Right renal cortex interstitium (tissue), 3 donors: ENCODE measurements around the gene GIMAP8. TPM values are rescaled to one million over a fixed set of nuclear protein-coding genes. Genes with fewer than 3 reads are reported as not detected.
"Not testable (repeated sequence)": the region's sequence is repeated elsewhere in the genome, so short reads cannot be mapped to it uniquely, and the experiment has no call there.

Source experiments
- DNase-seq, 3 donors: peaks; one replicate each; pipeline ENCODE4 v3.0.0-alpha.2; 2013; ENCODE audit warnings: low read depth in 3 of 3, low spot score in 2 of 3
- polyA plus RNA-seq, 3 donors: library from polyadenylated mRNA; unstranded; fragments of 120-200 nt; gene quantifications; one replicate each; pipeline ENCODE4 v1.2.1, GENCODE V29; 2013; ENCODE audit not compliant: insufficient read length in 3 of 3

The GIMAP8 gene
- polyA plus RNA-seq, 3 donors: 8.2 to 11.3 (median 9.4) TPM

DNA sequence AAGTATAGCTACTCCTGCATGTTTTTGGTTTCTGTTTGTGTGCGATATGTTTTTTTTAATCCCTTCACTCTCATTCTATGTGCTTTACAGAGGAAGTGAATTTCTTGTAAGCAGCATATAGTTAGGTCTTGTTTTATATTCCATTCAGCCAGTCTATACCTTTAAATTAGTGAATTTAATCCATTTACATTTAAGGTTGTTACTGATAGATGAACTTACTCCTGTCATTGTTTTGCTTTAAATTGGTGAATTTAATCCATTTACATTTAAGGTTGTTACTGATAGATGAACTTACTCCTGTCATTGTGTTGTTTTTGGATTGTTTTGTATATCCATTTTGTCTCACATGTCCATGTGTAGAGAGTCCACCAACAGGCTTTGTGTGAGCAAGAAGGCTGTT is 11.1 kb downstream of the GIMAP8 start:
- DNase-seq: no peak

DNA sequence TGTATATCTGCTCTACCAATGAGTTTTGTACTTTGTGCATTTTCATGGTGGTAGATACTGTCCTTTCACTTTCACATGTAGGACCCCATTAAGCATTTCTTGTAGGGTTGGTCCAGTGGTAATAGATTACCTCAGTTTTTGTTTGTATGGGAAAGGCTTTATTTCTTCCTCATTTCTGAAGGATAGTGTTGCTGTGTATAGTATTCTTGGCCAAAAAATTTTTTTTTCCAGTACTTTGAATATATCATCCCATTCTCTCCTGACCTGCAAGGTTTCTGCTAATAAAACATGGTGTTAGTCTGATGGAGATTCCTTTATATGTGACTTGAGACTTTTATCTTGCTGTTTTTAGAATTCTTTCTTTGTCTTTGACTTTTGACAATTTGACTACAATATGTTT is 12.0 kb downstream of the GIMAP8 start:
- no peak for DNase-seq

DNA sequence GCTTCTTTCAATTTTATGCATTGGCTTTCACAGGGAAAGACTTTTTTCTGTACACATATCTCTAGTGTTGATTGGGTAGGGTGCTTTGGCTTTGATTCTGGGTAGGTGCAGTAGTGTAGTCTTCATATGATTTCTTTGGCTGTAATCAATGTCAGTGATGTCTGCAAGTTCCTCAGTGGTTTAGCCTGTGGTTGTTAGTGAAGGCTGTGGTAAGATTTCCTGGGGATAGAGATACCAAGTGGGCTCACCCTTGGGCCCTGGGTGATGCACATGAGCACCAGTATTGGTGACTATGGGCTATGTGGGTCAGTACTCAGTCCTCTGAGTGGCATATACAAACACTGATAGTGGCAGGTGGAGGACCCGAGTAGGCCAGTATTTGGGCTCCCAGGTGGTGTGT is 13.0 kb downstream of the GIMAP8 start:
- no peak for DNase-seq

DNA sequence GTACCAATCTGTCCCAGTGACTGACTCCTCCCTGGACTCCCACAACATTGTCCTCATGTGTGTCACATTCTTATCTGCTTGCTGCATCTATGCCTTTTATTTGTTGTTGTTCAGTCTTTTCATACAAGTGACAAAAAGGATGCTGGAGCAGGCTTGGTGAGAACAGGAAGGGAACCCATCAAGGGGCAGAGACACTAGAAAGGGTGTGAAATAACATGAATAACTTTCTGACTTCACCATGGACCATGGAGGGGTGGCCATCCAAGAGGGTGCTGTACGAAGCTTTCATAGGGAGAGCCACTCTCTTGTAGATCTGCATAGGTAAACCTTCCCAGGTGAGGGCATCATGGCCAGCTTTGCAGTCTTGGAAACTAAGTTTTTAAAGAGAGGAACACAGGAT is 14.5 kb downstream of the GIMAP8 start:
- no peak for DNase-seq

DNA sequence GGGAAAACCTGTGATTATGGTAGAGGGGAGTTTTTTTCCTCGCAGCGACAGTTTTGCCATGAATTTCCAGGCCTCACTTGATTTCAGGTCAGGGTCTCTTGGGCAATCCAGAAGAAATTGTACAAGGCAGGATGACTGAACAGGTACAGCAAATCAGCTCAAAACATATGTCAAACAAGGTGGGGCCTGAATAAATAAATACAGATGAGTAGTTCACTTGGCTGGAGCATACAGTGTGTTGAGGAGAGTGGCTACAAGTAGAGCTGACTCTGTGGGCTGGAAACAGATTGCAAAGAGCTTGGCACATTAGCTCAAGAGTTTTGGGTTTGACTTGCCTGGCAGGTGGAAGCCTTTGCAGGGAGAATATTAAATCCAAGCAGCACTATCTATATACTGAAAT is 15.0 kb downstream of the GIMAP8 start:
- DNase-seq: no peak

DNA sequence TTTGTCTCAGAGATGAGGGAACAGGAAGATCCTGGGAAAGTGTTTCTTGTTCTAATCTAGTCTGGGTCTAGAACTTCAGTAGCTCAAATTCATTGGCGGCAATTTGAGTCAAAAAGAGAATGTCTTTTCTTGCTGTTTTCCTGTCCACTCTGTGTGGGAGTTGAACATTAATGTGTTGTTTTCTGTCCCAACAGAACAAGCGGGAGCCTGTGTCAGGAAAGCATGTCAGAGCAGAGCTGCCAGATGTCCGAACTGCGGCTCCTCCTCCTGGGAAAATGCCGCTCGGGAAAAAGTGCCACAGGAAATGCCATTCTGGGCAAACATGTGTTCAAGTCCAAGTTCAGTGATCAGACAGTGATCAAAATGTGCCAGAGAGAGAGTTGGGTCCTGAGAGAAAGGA is 16.0 kb downstream of the GIMAP8 start:
- DNase-seq: no peak

DNA sequence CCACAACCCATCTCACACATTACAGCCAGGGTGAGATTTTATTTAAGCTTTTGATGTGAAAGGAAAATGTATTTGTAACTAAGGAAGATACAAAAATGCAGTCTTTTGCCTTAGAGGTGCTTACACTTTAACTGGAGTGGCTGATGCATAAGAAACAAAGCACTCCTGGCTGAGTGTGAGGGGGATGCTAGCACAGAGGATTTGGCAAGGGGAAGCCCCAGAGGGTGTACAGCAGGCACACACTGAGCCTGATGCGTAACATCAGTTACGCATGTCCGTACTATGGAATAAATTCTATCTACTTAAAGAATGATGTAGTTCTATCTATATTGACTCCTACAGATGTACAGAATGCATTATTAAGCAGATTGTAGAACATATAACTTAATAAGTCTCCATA is 17.8 kb downstream of the GIMAP8 start:
- DNase-seq: no peak

DNA sequence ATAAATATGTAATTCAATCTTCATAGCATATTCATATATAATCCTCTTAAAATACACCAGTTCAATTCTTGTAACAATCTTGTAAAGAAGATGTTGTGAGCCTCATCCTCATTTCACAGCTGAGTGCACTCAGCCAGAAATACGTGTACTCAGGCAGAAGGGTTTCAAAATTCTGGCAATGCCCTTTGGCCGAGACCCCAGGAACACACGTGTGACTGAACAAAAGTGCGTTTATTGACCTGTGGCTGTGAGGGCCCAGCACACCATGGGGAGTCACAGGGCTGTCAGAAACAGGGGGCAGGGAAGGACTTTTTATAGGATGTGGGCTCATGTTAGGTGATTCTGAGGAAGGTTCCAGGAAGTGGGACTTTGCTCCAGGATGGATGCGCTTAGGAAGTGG is 21.5 kb downstream of the GIMAP8 start:
- DNase-seq: no peak

DNA sequence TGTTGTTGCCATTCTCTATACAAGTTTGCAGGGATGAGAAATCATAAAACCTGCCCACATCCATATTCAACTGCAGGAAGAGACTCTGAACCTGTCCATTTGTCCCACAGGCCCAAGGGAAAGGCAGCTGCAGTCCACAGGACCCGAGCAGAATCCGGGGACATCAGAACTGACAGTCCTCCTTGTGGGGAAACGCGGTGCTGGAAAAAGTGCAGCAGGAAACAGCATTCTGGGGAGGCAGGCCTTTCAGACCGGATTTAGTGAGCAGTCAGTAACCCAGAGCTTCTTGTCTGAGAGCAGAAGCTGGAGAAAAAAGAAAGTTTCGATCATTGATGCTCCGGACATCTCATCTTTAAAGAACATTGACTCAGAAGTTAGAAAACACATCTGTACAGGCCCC is 23.5 kb downstream of the GIMAP8 start:
- no peak for DNase-seq

DNA sequence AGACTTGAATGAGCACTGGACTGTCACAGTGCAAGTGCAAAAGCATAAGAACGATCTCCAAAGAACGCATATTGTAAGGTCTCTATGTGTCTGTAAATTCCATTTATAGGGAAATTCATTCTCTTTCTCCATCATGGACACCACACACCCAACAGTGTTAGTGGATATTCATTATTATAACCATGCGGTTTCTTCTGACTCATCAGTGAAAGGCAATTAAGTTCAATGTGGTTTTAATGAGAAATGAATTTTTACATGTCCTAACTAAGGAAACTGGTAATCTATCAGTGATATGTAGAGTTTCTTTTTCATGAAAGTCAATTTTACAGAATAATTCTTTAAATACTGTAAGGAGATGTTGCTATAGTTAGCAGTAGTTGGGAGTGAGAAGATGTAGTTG is 25.9 kb downstream of the GIMAP8 start:
- no peak for DNase-seq

DNA sequence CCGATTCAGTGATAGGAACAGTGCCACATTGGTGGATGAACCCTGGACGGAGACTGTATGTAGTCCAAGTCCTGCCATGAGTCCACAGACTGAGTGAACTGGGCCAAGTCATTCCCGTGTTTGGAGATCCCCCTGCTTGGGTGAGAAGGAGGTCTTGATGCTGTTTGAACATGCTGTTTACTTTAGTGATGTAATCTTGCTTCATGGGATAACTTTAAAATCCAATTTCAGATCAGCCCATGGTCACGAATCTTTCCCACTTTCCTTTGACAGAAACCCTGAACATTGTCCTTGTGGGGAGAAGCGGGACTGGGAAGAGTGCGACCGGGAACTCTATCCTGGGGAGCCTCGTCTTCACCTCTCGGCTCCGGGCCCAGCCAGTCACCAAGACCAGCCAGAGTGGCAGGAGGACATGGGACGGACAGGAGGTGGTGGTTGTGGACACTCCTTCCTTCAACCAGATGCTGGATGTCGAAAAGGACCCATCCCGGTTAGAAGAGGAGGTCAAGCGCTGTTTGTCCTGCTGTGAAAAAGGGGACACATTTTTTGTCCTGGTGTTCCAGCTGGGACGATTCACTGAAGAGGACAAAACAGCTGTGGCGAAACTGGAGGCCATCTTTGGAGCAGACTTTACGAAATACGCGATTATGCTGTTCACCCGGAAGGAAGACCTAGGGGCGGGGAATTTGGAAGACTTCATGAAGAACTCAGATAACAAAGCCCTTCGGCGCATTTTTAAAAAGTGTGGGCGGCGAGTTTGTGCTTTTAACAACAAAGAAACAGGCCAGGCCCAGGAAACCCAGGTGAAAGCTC is 26.6 kb downstream of the GIMAP8 start:
- DNase-seq: no peak

DNA sequence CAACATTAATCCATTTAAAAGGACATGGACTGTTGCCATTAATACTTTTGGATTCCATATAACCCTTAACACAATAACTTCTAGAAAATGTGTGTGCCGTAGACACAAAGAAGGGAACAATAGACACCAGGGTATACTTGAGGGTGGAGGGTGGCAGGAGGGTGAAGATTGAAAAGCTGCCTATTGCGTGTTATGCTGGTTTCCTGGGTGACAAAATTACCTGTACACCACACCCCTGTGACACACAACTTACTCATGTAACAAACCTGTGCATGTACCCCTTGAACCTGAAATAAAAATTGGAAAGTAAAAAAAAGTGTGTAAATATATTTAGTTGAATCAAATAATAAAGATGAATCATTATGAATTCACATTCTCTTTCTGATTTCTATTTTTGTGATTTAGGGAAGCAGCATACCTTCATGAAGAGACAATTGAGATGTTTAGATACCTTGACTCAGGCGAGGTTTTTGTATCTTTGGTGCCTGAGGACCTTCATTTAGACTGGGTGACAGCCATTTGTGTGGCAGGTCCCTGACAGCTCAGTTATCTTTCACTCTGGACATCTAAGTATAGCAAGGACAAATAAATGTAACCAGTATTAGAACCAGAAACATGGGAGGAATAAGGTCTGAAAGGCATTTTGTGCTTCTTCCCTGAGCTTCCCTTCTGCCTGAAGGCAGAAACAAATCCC is 28.7 kb downstream of the GIMAP8 start:
- no peak for DNase-seq

DNA sequence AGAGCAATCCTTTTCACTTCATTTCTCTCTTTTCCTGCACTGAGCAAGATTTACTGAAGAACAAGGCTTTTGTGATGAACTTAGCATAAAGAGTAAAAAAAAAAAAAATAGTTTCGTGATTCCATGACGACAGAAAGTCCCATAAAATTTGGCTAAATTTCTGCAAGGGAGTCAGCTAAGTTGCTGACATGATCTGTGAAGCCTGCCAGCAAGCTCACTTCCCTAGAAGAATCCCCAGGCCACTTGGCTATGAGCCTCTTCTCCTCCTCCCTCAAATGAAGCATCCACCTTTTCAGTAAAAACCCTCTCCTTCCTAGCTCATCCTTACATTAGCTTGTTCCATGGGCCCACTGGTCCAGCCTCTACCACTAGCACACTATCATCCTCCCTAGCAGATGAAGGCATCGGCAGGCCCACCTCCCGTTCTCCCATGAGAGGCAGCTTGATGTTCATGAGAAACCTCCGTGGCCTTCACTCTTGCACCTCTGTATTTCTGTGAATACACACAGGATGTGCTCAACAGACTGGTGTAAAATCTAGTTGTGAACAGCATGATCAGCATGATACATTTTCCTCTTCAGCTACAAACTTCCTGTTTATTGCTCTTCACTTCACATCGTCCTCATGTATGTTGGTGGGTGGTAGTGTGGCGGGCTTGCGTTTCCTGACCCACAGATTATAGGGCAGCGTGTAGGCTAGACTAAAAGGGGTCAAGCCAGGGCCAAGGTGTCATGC is 30.9 kb downstream of the GIMAP8 start:
- DNase-seq: no peak

DNA sequence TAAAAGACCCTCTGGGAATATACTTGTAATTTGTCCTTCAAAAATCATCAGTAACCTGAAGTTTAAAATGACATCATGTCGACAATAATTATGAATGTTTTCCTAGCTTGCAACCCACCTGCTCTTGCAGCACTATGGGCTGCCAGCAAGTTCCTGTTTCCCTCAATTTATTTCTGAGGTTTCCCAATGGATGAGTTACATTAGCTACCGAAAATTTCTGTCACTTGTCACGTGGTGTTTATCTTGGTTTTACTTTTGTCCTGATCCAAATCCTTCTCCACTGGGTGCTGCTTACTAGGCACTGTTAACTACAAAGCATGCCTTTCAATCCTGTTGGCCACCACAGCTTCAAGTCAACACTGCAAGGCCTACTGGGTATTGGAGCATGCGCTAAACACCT is 31.5 kb downstream of the GIMAP8 start:
- DNase-seq: no peak

DNA sequence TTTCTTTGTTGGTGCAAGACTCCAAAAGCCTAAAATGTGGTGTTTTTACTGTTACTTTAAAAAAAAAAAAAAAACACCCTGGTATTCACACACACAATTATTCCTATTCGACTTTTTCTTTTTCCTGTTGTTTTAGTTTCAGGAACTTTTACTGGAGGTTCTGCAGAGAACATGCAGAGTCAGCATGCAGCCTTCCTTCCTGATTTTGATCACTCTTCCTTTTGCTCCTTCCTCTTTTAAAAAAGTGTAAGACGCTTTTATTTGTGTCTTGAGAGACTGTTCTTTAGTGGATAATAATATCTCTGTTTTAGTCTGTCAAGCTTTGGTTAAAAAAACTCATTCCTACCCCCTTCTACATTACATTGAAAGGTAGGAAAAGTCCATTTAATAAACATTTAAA is 33.1 kb downstream of the GIMAP8 start:
- DNase-seq: not testable (repeated sequence)

DNA sequence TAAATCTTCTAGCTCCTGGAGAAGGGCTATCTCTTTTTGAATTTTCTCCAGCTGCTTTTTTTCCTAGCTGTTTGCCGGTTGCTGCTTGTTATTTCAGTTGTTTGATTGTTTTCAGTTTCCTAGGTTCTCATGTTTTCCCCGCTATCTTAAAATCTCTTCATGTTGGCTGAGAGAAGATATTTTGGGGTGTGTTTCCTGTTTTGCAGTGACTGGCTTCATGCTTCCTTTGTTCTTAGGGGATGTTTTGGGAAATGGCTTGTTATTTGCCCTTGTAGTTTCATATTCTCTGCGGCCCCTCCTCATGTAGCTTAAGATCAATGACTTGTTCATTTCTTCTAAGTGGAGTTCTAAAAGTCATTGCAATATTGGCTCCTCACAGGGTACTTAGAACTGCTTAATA is 33.6 kb downstream of the GIMAP8 start:
- not testable (repeated sequence) for DNase-seq

DNA sequence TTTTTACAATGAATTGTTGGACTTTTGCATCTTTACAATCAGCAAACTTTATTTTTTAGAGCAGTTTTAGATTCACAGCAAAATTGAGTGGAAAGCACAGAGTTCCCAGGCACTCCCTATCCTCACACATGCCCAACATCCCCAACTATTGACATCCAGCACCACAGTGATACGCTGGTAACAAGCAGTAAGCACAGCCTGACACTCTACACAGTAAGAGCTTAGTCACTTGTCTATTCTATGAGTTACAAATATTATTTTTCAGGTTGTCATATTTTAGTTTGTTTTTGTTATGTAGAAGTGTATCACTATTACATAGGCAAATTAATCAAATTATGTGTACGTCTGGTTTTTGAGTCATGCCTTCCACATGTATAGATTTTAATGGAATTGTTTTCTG is 37.2 kb downstream of the GIMAP8 start:
- no peak for DNase-seq

DNA sequence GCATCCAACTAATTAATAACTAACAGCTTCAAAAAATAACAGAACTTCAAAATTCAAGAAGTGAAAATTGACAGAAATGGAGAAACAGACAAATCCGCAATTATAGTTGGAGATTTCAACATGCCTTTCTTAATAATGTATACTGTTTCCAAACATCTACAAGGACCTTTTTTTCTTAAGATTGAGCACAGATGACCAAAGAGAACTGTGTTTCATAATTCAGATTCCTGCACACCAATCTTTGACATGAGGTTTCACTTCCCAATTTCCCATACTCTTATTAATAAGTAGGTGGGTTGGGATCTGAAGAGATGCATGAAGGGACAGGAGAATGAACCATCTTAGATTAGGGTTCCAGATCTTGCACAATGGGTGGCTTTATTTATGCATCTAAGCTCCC is 39.4 kb downstream of the GIMAP8 start:
- no peak for DNase-seq

DNA sequence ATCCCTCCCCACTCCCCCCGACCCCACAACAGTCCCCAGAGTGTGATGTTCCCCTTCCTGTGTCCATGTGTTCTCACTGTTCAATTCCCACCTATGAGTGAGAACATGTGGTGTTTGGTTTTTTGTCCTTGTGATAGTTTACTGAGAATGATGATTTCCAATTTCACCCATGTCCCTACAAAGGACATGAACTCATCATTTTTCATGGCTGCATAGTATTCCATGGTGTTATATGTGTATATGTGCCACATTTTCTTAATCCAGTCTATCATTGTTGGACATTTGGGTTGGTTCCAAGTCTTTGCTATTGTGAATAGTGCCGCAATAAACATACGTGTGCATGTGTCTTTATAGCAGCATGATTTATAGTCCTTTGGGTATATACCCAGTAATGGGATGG is 43.0 kb downstream of the GIMAP8 start:
- DNase-seq: not testable (repeated sequence)

DNA sequence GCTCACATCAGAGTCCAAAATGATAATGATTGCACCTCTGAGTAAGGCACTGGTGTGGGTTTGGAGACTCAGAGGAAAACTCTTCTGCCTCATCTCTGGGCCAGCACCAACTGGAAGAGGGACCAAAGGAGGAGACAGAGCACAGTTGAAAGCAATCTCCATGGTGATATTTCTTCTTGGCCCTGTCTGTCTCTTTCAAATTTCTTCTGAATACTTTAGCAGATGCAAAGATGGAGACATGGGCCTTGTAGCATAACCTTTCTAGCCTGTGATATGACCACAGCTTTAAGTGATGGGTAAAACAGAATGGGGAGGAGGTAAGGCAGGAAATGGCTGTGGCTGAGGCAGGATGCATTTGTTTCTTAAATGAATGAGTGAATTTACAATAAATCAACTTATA is 52.1 kb downstream of the GIMAP8 start:
- DNase-seq: no peak

DNA sequence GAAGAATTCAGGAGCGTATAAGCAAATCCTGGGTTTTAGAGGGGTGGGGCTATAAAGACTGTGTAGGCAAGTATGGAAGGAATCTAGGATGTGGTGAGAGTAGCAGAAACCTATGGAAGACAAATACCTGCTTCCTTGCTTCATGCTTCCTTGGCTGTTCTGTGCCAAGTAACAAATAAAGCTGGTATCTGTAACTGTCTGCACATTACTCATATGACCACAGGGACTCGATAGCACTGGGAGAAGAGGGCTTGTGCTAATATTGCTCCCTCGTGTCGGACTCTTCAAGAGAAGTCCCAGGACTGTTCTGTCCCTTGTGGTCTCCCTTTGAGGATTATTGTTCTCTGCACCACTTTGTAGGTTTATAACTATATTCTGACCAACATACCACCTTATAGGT is 52.7 kb downstream of the GIMAP8 start:
- no peak for DNase-seq

DNA sequence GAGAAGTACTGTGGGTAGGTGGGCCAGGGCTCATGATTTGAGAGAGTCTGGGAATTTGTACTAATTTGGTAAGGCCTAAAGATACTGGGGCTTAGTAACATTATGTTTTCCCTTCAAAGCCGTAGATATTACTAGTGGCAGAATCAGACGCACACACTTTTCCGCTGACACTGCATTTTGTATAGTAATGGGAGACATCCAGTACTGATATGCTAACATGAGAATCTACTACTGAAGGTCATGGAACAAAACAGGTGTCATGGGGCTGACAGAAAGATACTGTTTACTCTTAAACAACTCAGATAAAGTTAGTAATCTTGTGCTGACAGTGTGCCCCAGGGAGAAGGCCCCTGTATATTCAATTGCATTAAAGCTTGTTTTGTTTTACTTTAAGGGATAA is 53.2 kb downstream of the GIMAP8 start:
- DNase-seq: no peak
